GM13976 (cell line): Measurements from ENCODE around the gene CCDC102A.
A peak's percentile ranks its signal among the peaks of the same experiment; 100 is the strongest.

ENCODE experiments used
- DNase-seq: peaks from one replicate; pipeline ENCODE4 v3.0.0; 2012; ENCODE audit warnings: low spot score
- in situ Hi-C: fragments of 300-500 bp; cut with MboI; formaldehyde crosslinking; loops from one replicate; pipeline ENCODE4 v1.12.0; 2022; ENCODE audit warnings: low sequenced_read_pairs, mixed read lengths, inconsistent platforms; ENCODE audit not compliant: unreplicated experiment
- TF ChIP-seq, protein P1 (sequence below): IDR thresholded peaks from 2 replicates; pipeline ENCODE4 v1.5.1; 2012; ENCODE audit warnings: borderline replicate concordance, mild to moderate bottlenecking; ENCODE audit not compliant: insufficient read depth; ENCODE audit errors: extremely low read depth, missing control alignments, control extremely low read depth

The CCDC102A gene

DNA sequence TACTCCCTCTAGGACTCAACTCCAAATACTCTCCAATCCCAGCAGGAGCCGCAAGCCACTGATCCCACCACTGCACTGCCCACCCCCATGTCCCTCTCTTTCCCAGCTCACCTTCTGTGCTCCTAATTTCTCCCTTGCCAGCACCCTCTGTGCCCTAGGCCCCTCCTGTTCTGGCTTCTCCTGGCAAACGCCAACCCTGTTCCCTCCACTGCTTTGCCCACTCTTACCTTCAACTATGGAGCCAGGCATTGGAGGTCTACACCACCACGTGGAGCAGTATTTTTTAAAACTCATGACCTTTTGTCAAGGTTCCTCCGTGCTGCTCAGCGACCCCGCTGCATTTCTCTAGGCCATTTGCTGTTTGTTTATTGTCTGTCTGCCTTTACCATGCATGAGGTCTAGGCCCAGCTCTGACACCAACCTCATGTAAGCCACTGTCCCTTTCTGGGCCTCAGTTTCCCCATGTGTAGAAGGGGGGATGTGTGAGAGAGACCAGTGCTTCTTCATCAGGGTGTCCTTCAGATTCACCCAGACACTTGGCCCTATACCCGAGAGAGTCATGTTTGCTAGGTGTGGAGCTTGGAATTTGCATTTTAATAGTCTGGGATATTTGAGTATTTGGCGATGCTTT is 4.6 kb downstream of the CCDC102A start:
- in situ Hi-C loops = no loop called here
- DNase-seq = no peak
- TF ChIP-seq, protein P1, sequence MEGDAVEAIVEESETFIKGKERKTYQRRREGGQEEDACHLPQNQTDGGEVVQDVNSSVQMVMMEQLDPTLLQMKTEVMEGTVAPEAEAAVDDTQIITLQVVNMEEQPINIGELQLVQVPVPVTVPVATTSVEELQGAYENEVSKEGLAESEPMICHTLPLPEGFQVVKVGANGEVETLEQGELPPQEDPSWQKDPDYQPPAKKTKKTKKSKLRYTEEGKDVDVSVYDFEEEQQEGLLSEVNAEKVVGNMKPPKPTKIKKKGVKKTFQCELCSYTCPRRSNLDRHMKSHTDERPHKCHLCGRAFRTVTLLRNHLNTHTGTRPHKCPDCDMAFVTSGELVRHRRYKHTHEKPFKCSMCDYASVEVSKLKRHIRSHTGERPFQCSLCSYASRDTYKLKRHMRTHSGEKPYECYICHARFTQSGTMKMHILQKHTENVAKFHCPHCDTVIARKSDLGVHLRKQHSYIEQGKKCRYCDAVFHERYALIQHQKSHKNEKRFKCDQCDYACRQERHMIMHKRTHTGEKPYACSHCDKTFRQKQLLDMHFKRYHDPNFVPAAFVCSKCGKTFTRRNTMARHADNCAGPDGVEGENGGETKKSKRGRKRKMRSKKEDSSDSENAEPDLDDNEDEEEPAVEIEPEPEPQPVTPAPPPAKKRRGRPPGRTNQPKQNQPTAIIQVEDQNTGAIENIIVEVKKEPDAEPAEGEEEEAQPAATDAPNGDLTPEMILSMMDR = no peak

- peak; percentile 12 for DNase-seq
- TF ChIP-seq, protein P1 = no peak
- in situ Hi-C loops = no loop called here
Observed at GRCh38 chr16:57531253-57531575, 5.2 kb downstream of the CCDC102A start.

- in situ Hi-C loops = no loop called here
- DNase-seq = peak; percentile 31
- TF ChIP-seq, protein P1 = no peak
Observed at GRCh38 chr16:57530522-57531252, 5.7 kb downstream of the CCDC102A start.

- peak; percentile 81 for DNase-seq
- in situ Hi-C loops = no loop called here
Observed at GRCh38 chr16:57530104-57530521, 6.3 kb downstream of the CCDC102A start.

GRCh38 chr16:57529391-57530103 is 6.8 kb downstream of the CCDC102A start:
- TF ChIP-seq, protein P1 = no peak
- in situ Hi-C loops = no loop called here
- DNase-seq = no peak

More at GRCh38 chr16:57530104-57530521, 6.3 kb downstream of the CCDC102A start:
- TF ChIP-seq, protein P1 = no peak

DNA sequence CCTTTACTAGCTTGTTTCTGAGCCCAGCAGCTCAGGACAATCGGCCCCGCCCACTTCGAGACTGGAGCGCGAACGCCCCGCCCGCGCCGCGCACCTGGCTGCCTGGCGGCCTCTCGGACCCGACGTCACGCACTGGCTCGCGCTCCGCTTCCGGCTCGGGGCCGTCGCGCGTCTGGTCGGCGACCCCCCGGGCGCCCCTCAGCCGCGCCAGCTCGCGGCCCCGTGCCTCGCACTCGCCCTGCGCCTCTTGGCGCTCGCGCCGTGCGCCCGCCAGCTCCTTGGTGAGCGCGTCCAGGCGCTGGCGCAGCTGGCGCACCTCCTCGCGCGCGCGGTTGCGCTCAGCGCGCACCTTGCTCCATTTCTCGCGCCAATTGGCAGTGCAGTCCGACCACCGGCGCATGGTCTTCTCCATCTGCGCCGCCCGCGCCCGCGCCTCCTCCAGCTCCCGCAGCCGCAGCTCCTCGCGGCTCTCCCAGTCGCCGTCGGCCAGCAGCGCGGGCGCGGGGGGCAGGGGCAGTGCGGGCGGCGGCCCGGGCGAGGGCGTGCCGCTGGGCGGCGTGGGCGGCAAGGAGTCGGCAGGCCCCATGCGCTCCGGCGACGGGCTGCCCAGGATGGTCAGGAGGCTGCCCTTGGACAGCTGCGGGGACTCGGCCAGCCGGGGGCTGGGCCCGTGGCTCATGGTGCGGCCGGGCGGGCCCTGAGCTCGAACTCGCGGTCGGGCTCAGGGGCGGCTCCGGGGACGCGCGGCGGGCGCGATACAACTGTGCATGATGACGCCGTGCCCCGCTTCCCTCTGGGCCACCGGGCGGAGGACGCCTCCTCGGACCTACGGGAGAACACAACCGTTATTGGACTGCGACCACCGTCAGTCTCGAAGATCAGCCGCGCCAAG is 7.6 kb downstream of the CCDC102A start:
- no peak for DNase-seq
- TF ChIP-seq, protein P1 = no peak
- in situ Hi-C loops = no loop called here
